Loucy (cell line): ENCODE measurements around the gene FRAT1.

Experiments used
- H2AFZ ChIP-seq: fragments of 200-600 bp; sonication (generic); 2 replicates; pipeline ENCODE4 v1.6.0; 2016; ENCODE audit warnings: antibody characterized with exemption, mild to moderate bottlenecking, low read length, moderate library complexity
- H3F3A ChIP-seq: fragments of 200-600 bp; 2 replicates; pipeline ENCODE4 v1.6.0; 2016; ENCODE audit warnings: antibody characterized with exemption, low read depth, mild to moderate bottlenecking
- H3K27me3 ChIP-seq: fragments of 200-600 bp; sonication (generic); 2 replicates; pipeline ENCODE4 v1.6.1; 2014; ENCODE audit warnings: low read length, mild to moderate bottlenecking; ENCODE audit not compliant: insufficient read depth, poor library complexity, severe bottlenecking
- H3K36me3 ChIP-seq: fragments of 200-600 bp; sonication (generic); 2 replicates; pipeline ENCODE4 v1.6.1; 2016; ENCODE audit warnings: low read length; ENCODE audit not compliant: insufficient read depth
- H3K4me1 ChIP-seq: fragments of 200-600 bp; sonication (generic); 2 replicates; pipeline ENCODE4 v1.5.1; 2014; ENCODE audit warnings: low read length, mild to moderate bottlenecking; ENCODE audit not compliant: insufficient read depth, poor library complexity, severe bottlenecking
- H3K4me2 ChIP-seq: fragments of 200-600 bp; sonication (generic); 2 replicates; pipeline ENCODE4 v1.6.0; 2014; ENCODE audit warnings: antibody characterized with exemption, low read length, low read depth, mild to moderate bottlenecking; ENCODE audit not compliant: poor library complexity, severe bottlenecking
- H3K4me3 ChIP-seq: fragments of 200-600 bp; sonication (generic); 2 replicates; pipeline ENCODE4 v1.5.1; 2014; ENCODE audit warnings: low read length, mild to moderate bottlenecking, mixed read lengths; ENCODE audit not compliant: poor library complexity, severe bottlenecking
- H3K79me2 ChIP-seq: fragments of 200-600 bp; sonication (generic); 2 replicates; pipeline ENCODE4 v1.6.1; 2014; ENCODE audit warnings: low read length; ENCODE audit not compliant: insufficient read depth
- H3K9ac ChIP-seq: fragments of 200-600 bp; sonication (generic); 2 replicates; pipeline ENCODE4 v1.6.0; 2014; ENCODE audit warnings: mild to moderate bottlenecking, low read depth, low read length, moderate library complexity; ENCODE audit not compliant: poor library complexity, severe bottlenecking
- H3K9me2 ChIP-seq: fragments of 200-600 bp; sonication (generic); replicated peaks from 2 replicates; pipeline ENCODE4 v1.6.1; 2016; ENCODE audit warnings: low read depth, low read length, mixed read lengths
- H3K9me3 ChIP-seq: fragments of 200-600 bp; sonication (generic); 2 replicates; pipeline ENCODE4 v1.6.1; 2014; ENCODE audit warnings: mild to moderate bottlenecking, antibody characterized with exemption, low read length, low read depth; ENCODE audit not compliant: insufficient read depth
- H4K20me1 ChIP-seq: fragments of 200-600 bp; sonication (generic); 2 replicates; pipeline ENCODE4 v1.6.0; 2014; ENCODE audit warnings: antibody characterized with exemption, low read length, mild to moderate bottlenecking; ENCODE audit not compliant: insufficient read depth, poor library complexity, severe bottlenecking
- CTCF ChIP-seq: fragments of 200-600 bp; sonication (generic); conservative IDR thresholded peaks from 2 replicates; pipeline ENCODE4 v1.5.1; 2014; ENCODE audit warnings: mild to moderate bottlenecking, antibody characterized with exemption, low read length
- EZH2phosphoT487 ChIP-seq: fragments of 200-600 bp; IDR thresholded peaks from 2 replicates; pipeline ENCODE4 v1.6.1; 2018; ENCODE audit warnings: antibody characterized with exemption, mild to moderate bottlenecking, moderate library complexity, borderline replicate concordance

FRAT1 gene

GRCh38 chr10:97327348-97328294, 8.6 kb downstream of the FRAT1 start:
- no peaks in the 10 kb centered on the region for H3K9me3 ChIP-seq
- H3K4me3 ChIP-seq: no peak overlapping the region
- peaks cover 29% of the 10 kb centered on the region for H4K20me1 ChIP-seq
- H3K79me2 ChIP-seq: peaks cover 38% of the 10 kb centered on the region
- H3K27me3 ChIP-seq: no peaks in the 10 kb centered on the region
- H3K36me3 ChIP-seq: no peaks in the 10 kb centered on the region; the same call in 1 of the 2 replicates
- H3K9ac ChIP-seq: no peak overlapping the region
- H3K4me2 ChIP-seq: no peak overlapping the region
- H3F3A ChIP-seq: no peaks in the 10 kb centered on the region; the same call in 1 of the 2 replicates
- H2AFZ ChIP-seq: no peak overlapping the region
- TF ChIP-seq EZH2phosphoT487 (no peak), CTCF (no peak)
- peaks cover 24% of the 10 kb centered on the region for H3K4me1 ChIP-seq
- H3K9me2 ChIP-seq: no peaks in the 10 kb centered on the region

- Histone ChIP-seq H3K9me3 (no peaks in the 10 kb centered on the region), H3K4me1 (peaks cover 32% of the 10 kb centered on the region), H3K9ac (no peak overlapping the region), H4K20me1 (peaks cover 41% of the 10 kb centered on the region), H3K36me3 (no peaks in the 10 kb centered on the region; the same call in 1 of the 2 replicates), H3K27me3 (no peaks in the 10 kb centered on the region), H2AFZ (no peak overlapping the region), H3K4me3 (no peak overlapping the region), H3F3A (no peaks in the 10 kb centered on the region; the same call in 1 of the 2 replicates), H3K79me2 (peaks cover 50% of the 10 kb centered on the region), H3K9me2 (no peaks in the 10 kb centered on the region), H3K4me2 (no peak overlapping the region)
- TF ChIP-seq CTCF: no peak
- TF ChIP-seq EZH2phosphoT487: no peak
Observed at GRCh38 chr10:97328646-97329453, 9.8 kb downstream of the FRAT1 start.

- Histone ChIP-seq H3K36me3 (no peaks in the 10 kb centered on the region; the same call in 1 of the 2 replicates), H2AFZ (no peak overlapping the region), H3K4me2 (peak overlapping the region; percentile 32), H4K20me1 (peaks cover 43% of the 10 kb centered on the region), H3K9ac (no peak overlapping the region), H3K27me3 (no peaks in the 10 kb centered on the region), H3K9me2 (no peaks in the 10 kb centered on the region), H3K79me2 (peaks cover 52% of the 10 kb centered on the region), H3K4me3 (no peak overlapping the region), H3F3A (no peaks in the 10 kb centered on the region; the same call in 1 of the 2 replicates), H3K9me3 (no peaks in the 10 kb centered on the region), H3K4me1 (peaks cover 32% of the 10 kb centered on the region)
- TF ChIP-seq EZH2phosphoT487 (no peak), CTCF (no peak)
Observed at GRCh38 chr10:97329766-97330165, 10.7 kb downstream of the FRAT1 start.
